HG03558 (cell line): ENCODE data around the gene ING5.

Experiments used
- ATAC-seq: cut with Tn5 transposase; IDR thresholded peaks from one replicate; pipeline ENCODE4 v1.9.1; 2021; ENCODE audit warnings: moderate number of reproducible peaks; ENCODE audit not compliant: unreplicated experiment; ENCODE audit errors: extremely low read depth

The ING5 gene

GRCh38 chr2:241671457-241672240 is 30.2 kb upstream of the ING5 start:
- no peak for ATAC-seq

- ATAC-seq = no peak
Observed at GRCh38 chr2:241672243-241673188, 29.3 kb upstream of the ING5 start.

DNA sequence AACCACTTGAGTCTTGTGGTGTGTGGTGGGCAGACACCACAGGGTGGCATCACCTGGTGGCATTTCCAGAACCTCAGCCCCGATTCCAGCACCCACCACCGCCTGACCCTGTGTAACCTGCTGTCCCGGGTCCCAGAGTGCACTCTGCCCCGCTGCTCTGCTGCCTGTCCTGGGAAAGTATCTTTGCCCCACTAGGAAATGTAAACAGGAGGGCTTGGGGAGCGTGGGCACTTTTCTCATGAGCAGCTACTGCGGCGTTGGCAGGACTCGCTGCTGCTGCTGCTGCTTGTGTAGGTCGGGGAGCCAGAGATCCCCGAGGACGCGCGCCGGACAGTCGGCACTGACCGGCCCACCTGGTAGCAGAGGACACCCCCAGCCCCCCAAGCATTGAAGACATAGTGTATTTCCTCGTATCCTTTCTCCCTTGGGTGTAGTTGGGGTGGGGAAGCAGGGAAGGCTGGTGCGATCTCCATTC is 28.6 kb upstream of the ING5 start:
- ATAC-seq = no peak

- no peak for ATAC-seq
Observed at GRCh38 chr2:241673797-241674725, 27.8 kb upstream of the ING5 start.

DNA sequence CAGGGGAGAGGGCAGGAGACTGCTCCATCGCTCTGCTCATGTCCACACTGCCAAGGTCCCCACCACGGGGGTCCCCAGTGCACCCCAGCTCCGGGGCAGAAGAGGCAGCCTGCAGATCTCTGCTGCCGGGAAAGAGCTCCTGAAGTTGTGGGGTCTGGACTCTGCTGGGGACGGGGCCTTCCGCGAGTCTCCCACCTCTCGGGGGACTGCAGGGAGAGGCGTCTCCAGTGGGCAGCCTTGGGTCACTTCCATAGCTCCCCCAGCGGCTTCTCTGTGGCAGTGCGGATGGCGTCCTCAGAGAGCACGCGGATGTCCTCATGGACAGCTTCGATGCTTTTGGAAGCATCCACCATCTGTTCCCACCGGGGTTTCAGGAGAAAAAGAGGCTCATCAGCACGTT is 26.0 kb upstream of the ING5 start:
- no peak for ATAC-seq

GRCh38 chr2:241676665-241677064 is 25.2 kb upstream of the ING5 start:
- no peak for ATAC-seq

DNA sequence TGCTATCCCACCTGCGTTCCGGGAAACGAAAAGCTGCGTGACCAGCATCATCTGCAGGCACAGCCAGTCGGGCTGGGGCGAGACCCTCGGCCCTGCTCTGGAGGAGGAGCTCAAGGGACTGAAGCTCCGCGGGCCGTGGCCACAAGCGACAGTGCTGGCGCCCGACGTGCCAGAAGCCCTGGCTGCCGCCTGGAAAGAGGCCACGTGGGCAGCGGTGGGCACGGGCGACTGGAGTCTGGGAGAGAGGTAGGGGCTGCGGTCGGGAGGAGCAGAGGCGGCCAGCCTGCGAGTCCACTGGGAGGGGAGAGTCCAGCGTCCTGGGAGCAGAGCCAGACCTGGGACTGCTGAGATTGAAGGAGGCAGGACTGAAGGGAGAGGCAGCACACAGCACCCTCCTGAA is 24.4 kb upstream of the ING5 start:
- no peak for ATAC-seq

GRCh38 chr2:241678307-241678706 is 23.5 kb upstream of the ING5 start:
- no peak for ATAC-seq

DNA sequence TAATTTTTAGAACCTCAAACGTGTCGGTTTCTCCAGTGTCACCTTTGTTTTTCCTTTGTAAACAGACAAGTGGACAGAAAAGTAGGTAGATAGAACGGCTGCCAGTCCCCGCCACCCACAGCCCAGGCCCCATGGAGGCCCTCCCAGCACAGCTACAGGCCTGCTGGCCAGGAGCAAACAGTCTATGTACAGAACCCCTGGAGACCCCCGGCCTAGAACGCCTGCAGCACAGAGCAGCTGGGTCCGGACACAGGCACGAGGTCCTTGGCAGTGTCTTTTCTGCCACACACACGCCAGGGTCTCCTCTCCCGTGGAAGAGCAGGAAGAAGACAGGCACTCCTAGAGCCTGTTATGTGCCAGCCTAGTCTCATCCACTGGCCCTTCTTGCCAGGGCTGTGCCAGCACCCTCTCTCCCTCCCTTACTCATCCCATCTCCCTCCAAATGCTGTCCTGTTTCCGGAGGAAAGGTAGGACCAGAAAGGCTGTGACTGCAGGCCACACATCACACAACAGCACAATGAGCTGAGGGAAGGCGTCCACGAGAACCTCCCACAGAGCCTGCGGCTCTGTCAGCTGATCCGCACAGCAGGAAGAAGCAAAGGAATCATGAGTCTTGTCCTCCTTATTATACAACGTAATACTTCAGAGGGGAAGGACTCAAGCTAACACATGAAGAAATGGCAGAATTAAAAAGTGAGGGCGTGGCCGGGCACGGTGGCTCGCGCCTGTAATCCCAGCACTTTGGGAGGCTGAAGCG is 22.9 kb upstream of the ING5 start:
- no peak for ATAC-seq

DNA sequence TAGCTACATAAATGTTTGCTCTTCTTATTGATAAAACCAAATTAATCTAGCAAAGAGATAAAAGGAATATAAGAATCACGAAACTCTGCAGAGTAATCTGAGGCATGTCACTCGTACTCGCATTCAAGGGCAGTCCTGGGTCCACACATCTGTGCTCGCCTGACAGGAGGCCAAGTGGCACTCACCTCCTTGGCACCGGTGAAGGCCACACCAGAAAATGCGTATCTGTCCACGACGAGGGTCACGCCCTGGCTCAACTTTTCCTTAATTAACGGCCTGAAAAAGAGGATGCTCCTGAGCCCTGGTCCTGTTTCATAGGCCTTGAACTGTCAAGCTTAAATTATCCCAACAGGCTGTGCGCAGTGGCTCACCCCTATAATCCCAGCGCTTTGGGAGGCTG is 21.8 kb upstream of the ING5 start:
- ATAC-seq = no peak

GRCh38 chr2:241680827-241681599 is 20.8 kb upstream of the ING5 start:
- ATAC-seq = no peak

- ATAC-seq = no peak
Observed at GRCh38 chr2:241686324-241686649, 15.6 kb upstream of the ING5 start.

DNA sequence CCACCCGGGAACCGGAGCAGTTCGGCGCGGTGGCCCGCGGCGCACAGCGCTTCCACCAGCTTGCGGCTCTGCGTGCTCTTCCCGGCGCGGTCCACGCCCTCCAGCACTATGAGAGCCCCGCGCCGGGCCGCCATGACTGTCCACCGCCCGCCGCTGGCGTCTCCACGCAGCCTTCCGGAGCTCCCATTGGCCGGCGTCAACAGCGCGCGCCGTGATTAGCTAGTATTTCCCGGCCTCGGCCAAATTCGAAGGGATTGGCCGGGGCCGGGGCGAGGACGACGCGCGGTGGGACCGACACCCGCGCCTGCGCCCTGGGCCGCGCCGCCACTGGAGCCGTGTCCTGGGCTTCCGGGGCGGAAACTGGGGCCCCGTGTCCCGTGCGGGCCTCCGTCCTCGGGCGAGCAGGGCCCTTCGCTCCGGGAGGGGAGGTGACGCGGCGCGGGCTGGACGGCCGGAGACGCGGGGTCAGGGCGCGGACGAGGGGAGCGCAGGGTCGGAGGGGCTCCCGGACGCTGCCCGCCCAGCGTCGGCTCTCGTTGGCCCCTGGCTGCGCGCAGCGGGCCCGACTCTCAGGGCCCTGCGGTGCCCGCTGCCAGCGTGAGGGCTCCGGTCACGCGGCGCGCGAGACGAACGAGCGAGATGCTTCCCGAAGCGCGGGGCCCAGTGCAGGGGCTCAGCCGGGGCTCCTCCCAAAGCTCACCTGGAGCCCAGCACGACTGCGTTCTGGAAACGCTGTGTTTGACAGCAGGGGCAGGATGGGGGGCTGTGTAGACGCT is 15.0 kb upstream of the ING5 start, which contains the start of gene DTYMK:
DTYMK (minus strand) TSS at position 166 of the 776 bp plus-strand sequence; CDS start at position 134, 32 bp downstream.
- peak; percentile 90 for ATAC-seq

GRCh38 chr2:241689306-241689705 is 12.5 kb upstream of the ING5 start:
- ATAC-seq = no peak

- no peak for ATAC-seq
Observed at GRCh38 chr2:241690202-241690717, 11.6 kb upstream of the ING5 start.

DNA sequence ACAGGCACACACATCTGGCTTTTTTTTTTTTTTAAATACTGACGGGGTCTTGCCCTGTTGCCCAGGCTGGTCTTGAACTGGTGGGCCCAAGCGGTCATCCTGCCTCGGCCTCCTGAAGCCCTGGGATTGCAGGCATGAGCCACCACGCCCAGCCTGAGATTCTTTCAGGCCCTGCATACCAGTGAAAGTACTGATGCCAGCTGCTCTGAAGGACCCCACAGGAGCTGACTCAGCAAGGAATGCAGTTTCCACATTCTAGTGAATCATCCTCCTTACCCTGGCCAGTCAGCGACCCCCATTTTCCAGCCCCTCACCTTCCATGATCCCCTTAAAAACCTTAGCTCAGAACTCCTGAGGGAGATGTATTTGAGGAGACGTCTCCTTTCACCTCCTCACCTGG is 9.4 kb upstream of the ING5 start:
- ATAC-seq = no peak

DNA sequence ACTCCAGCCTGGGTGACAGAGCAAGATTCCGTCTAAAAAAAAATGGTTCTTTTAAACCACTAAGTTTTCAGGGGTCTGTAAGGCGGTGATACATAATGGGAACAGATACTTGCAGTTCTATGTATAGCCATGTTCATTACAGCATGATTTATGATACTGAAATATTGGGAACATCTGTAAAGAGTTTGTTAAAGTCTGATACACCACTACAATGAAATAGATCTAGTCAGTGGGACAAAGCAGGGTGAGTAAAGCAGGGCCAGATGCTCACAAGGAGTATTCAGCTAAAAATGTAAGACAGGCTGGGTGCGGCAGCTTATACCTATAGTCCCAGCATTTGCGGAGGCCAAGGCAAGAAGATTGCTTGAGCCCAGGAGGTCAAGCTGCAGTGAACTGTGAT is 6.2 kb upstream of the ING5 start:
- ATAC-seq = no peak

DNA sequence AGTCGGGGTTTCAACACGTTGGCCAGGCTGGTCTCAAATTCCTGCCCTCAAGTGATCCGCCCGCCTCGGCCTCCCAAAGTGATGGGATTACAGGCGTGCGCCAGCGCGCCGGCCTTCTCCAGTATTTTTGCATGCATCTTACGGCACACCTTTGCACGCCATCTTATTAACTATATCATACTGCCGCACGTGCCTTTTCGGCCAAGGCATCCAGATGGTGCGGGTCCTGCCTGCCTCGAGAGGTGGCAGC is 765 bp upstream of the ING5 start:
- no peak for ATAC-seq
